ENCODE measurements around the gene IDUA.

Gene IDUA

GRCh38 chr4:1006856-1007255 lies 20.0 kb downstream of the IDUA start:
- Histone ChIP-seq H3K27ac (ENCODE audit: low read depth, low read length) (no peak overlapping the region), H3K18ac (ENCODE audit: low read length) (no peak overlapping the region), H2AK5ac (ENCODE audit: low read length) (no peak overlapping the region), H4K5ac (ENCODE audit: low read length) (no peak overlapping the region), H3K4me2 (ENCODE audit: low read length) (no peak overlapping the region), H3K56ac (ENCODE audit: low read length) (no peak overlapping the region), H3K9ac (ENCODE audit: low read length) (no peak overlapping the region), H2BK5ac (ENCODE audit: low read length) (no peak overlapping the region), H3K4me3 (ENCODE audit: low read length) (no peak overlapping the region), H3K4me1 (ENCODE audit: control insufficient read depth, low read depth, low read length) (no peaks in the 10 kb centered on the region), H2BK15ac (replicated peaks; ENCODE audit: low read depth) (no peak overlapping the region), H4K8ac (ENCODE audit: low read depth, low read length) (no peak overlapping the region), H3K79me1 (ENCODE audit: low read length) (no peaks in the 10 kb centered on the region), H2BK120ac (ENCODE audit: low read depth, low read length) (no peak overlapping the region), H3K27me3 (ENCODE audit: insufficient read depth, low read length, poor library complexity) (peaks cover 38% of the 10 kb centered on the region), H3K79me2 (ENCODE audit: control insufficient read depth, insufficient read depth, low read length) (no peaks in the 10 kb centered on the region), H3K23ac (ENCODE audit: low read length) (no peak overlapping the region), H3K36me3 (ENCODE audit: control insufficient read depth, insufficient read depth, low read length) (no peaks in the 10 kb centered on the region), H3K4ac (ENCODE audit: low read depth, low read length) (no peak overlapping the region)
- no peak for DNase-seq
- WGBS (ENCODE audit: extremely low coverage, insufficient coverage, low lambda C conversion rate) = no CpG with 5 or more reads among the region's 5 CpGs

- WGBS (ENCODE audit: extremely low coverage, insufficient coverage, low lambda C conversion rate) = no CpG with 5 or more reads among the region's 36 CpGs
- H2BK5ac ChIP-seq (ENCODE audit: low read length) = no peak overlapping the region
Observed at GRCh38 chr4:1008840-1009541, 22.1 kb downstream of the IDUA start.

GRCh38 chr4:1009542-1010394 lies 22.9 kb downstream of the IDUA start:
- no peak overlapping the region for H3K23ac ChIP-seq (ENCODE audit: low read length)
- H3K4me1 ChIP-seq (ENCODE audit: control insufficient read depth, low read depth, low read length) = no peaks in the 10 kb centered on the region
- no peak overlapping the region for H4K8ac ChIP-seq (ENCODE audit: low read depth, low read length)
- H2BK5ac ChIP-seq (ENCODE audit: low read length) = no peak overlapping the region
- H3K79me1 ChIP-seq (ENCODE audit: low read length) = no peaks in the 10 kb centered on the region
- no peak overlapping the region for H2AK5ac ChIP-seq (ENCODE audit: low read length)
- no peak overlapping the region for H3K18ac ChIP-seq (ENCODE audit: low read length)
- no peak overlapping the region for H3K4me3 ChIP-seq (ENCODE audit: low read length)
- H3K79me2 ChIP-seq (ENCODE audit: control insufficient read depth, insufficient read depth, low read length) = no peaks in the 10 kb centered on the region
- H3K27me3 ChIP-seq (ENCODE audit: insufficient read depth, low read length, poor library complexity) = peaks cover 19% of the 10 kb centered on the region
- no peak overlapping the region for H3K4ac ChIP-seq (ENCODE audit: low read depth, low read length)
- peak overlapping the region; percentile 54 for H3K56ac ChIP-seq (ENCODE audit: low read length)
- no peak overlapping the region for H3K27ac ChIP-seq (ENCODE audit: low read depth, low read length)
- H3K9ac ChIP-seq (ENCODE audit: low read length) = no peak overlapping the region
- no CpG with 5 or more reads among the region's 109 CpGs for WGBS (ENCODE audit: extremely low coverage, insufficient coverage, low lambda C conversion rate)
- no peaks in the 10 kb centered on the region for H3K36me3 ChIP-seq (ENCODE audit: control insufficient read depth, insufficient read depth, low read length)
- H4K5ac ChIP-seq (ENCODE audit: low read length) = no peak overlapping the region
- peak; percentile 45 for DNase-seq
- no peak overlapping the region for H2BK15ac ChIP-seq (replicated peaks; ENCODE audit: low read depth)
- H3K4me2 ChIP-seq (ENCODE audit: low read length) = peak overlapping the region; percentile 34
- no peak overlapping the region for H2BK120ac ChIP-seq (ENCODE audit: low read depth, low read length)

More at GRCh38 chr4:1008840-1009541, 22.1 kb downstream of the IDUA start:
- no peak overlapping the region for H3K4ac ChIP-seq (ENCODE audit: low read depth, low read length)
- peaks cover 20% of the 10 kb centered on the region for H3K27me3 ChIP-seq (ENCODE audit: insufficient read depth, low read length, poor library complexity)
- H3K4me1 ChIP-seq (ENCODE audit: control insufficient read depth, low read depth, low read length) = no peaks in the 10 kb centered on the region
- no peak overlapping the region for H3K4me3 ChIP-seq (ENCODE audit: low read length)
- no peaks in the 10 kb centered on the region for H3K79me2 ChIP-seq (ENCODE audit: control insufficient read depth, insufficient read depth, low read length)
- H3K27ac ChIP-seq (ENCODE audit: low read depth, low read length) = no peak overlapping the region
- no peak overlapping the region for H3K18ac ChIP-seq (ENCODE audit: low read length)
- H3K9ac ChIP-seq (ENCODE audit: low read length) = no peak overlapping the region
- no peaks in the 10 kb centered on the region for H3K36me3 ChIP-seq (ENCODE audit: control insufficient read depth, insufficient read depth, low read length)
- H2AK5ac ChIP-seq (ENCODE audit: low read length) = no peak overlapping the region
- H3K23ac ChIP-seq (ENCODE audit: low read length) = no peak overlapping the region
- H3K4me2 ChIP-seq (ENCODE audit: low read length) = peak overlapping the region; percentile 42
- H3K79me1 ChIP-seq (ENCODE audit: low read length) = no peaks in the 10 kb centered on the region
- peak; percentile 23 for DNase-seq
- H2BK120ac ChIP-seq (ENCODE audit: low read depth, low read length) = no peak overlapping the region
- no peak overlapping the region for H4K8ac ChIP-seq (ENCODE audit: low read depth, low read length)
- no peak overlapping the region for H4K5ac ChIP-seq (ENCODE audit: low read length)
- no peak overlapping the region for H2BK15ac ChIP-seq (replicated peaks; ENCODE audit: low read depth)
- H3K56ac ChIP-seq (ENCODE audit: low read length) = peak overlapping the region; percentile 54

- Histone ChIP-seq H2BK5ac (ENCODE audit: low read length) (no peak overlapping the region), H2BK120ac (ENCODE audit: low read depth, low read length) (no peak overlapping the region), H3K4me3 (ENCODE audit: low read length) (no peak overlapping the region), H3K27me3 (ENCODE audit: insufficient read depth, low read length, poor library complexity) (peaks cover 19% of the 10 kb centered on the region), H3K9ac (ENCODE audit: low read length) (no peak overlapping the region), H3K4me2 (ENCODE audit: low read length) (no peak overlapping the region), H2BK15ac (replicated peaks; ENCODE audit: low read depth) (no peak overlapping the region), H3K4me1 (ENCODE audit: control insufficient read depth, low read depth, low read length) (no peaks in the 10 kb centered on the region), H3K36me3 (ENCODE audit: control insufficient read depth, insufficient read depth, low read length) (no peaks in the 10 kb centered on the region), H3K27ac (ENCODE audit: low read depth, low read length) (no peak overlapping the region), H4K8ac (ENCODE audit: low read depth, low read length) (no peak overlapping the region), H3K4ac (ENCODE audit: low read depth, low read length) (no peak overlapping the region), H3K56ac (ENCODE audit: low read length) (no peak overlapping the region), H4K5ac (ENCODE audit: low read length) (no peak overlapping the region), H3K79me1 (ENCODE audit: low read length) (no peaks in the 10 kb centered on the region), H3K79me2 (ENCODE audit: control insufficient read depth, insufficient read depth, low read length) (no peaks in the 10 kb centered on the region), H3K18ac (ENCODE audit: low read length) (peak overlapping the region; percentile 29), H2AK5ac (ENCODE audit: low read length) (no peak overlapping the region), H3K23ac (ENCODE audit: low read length) (no peak overlapping the region)
- DNase-seq = peak; percentile 59
- no CpG with 5 or more reads among the region's 36 CpGs for WGBS (ENCODE audit: extremely low coverage, insufficient coverage, low lambda C conversion rate)
Observed at GRCh38 chr4:1010395-1011021, 23.7 kb downstream of the IDUA start.

- Histone ChIP-seq H2AK5ac (ENCODE audit: low read length) (no peak within 1 kb of the TSS), H3K4me2 (ENCODE audit: low read length) (peak within 1 kb of the TSS; percentile 34), H3K9ac (ENCODE audit: low read length) (peak within 1 kb of the TSS; percentile 54), H3K18ac (ENCODE audit: low read length) (peak within 1 kb of the TSS; percentile 29), H3K36me3 (ENCODE audit: control insufficient read depth, insufficient read depth, low read length) (no peaks in the 10 kb centered on the region), H3K23ac (ENCODE audit: low read length) (no peak within 1 kb of the TSS), H3K4ac (ENCODE audit: low read depth, low read length) (no peak within 1 kb of the TSS), H3K79me2 (ENCODE audit: control insufficient read depth, insufficient read depth, low read length) (no peaks in the 10 kb centered on the region), H3K4me3 (ENCODE audit: low read length) (peak within 1 kb of the TSS; percentile 36), H4K5ac (ENCODE audit: low read length) (no peak within 1 kb of the TSS), H2BK5ac (ENCODE audit: low read length) (no peak within 1 kb of the TSS), H3K4me1 (ENCODE audit: control insufficient read depth, low read depth, low read length) (no peaks in the 10 kb centered on the region), H2BK15ac (replicated peaks; ENCODE audit: low read depth) (no peak within 1 kb of the TSS), H4K8ac (ENCODE audit: low read depth, low read length) (no peak within 1 kb of the TSS), H3K27ac (ENCODE audit: low read depth, low read length) (no peak within 1 kb of the TSS), H3K79me1 (ENCODE audit: low read length) (no peaks in the 10 kb centered on the region), H3K27me3 (ENCODE audit: insufficient read depth, low read length, poor library complexity) (peaks cover 19% of the 10 kb centered on the region), H2BK120ac (ENCODE audit: low read depth, low read length) (no peak within 1 kb of the TSS), H3K56ac (ENCODE audit: low read length) (peak within 1 kb of the TSS; percentile 75)
- peak; percentile 88 for DNase-seq
- no CpG with 5 or more reads among the region's 89 CpGs for WGBS (ENCODE audit: extremely low coverage, insufficient coverage, low lambda C conversion rate)
Observed at GRCh38 chr4:1011022-1011665, 24.3 kb downstream of the IDUA start, which contains the start of gene FGFRL1. Gene FGFRL1 (plus strand): TSS chr4:1011626. CDS start chr4:1012486, 860 bp downstream.
